OCI-LY1 (cell line): ENCODE results near the gene GGPS1.

Source experiments
- EZH2 ChIP-seq: fragments of 200-600 bp; sonication (generic), shearing (Covaris generic); IDR thresholded peaks from 2 replicates; pipeline ENCODE4 v1.8.0; 2017; ENCODE audit warnings: borderline replicate concordance, mixed run types, mild to moderate bottlenecking, antibody characterized with exemption, low read length, moderate library complexity, mixed read lengths
- TF ChIP-seq, protein P1 (sequence below): fragments of 200-600 bp; sonication (generic), shearing (Covaris generic); IDR thresholded peaks from 2 replicates; pipeline ENCODE4 v1.5.1; 2017; ENCODE audit warnings: mild to moderate bottlenecking, antibody characterized with exemption, low read length, moderate library complexity, mixed read lengths

DNA sequence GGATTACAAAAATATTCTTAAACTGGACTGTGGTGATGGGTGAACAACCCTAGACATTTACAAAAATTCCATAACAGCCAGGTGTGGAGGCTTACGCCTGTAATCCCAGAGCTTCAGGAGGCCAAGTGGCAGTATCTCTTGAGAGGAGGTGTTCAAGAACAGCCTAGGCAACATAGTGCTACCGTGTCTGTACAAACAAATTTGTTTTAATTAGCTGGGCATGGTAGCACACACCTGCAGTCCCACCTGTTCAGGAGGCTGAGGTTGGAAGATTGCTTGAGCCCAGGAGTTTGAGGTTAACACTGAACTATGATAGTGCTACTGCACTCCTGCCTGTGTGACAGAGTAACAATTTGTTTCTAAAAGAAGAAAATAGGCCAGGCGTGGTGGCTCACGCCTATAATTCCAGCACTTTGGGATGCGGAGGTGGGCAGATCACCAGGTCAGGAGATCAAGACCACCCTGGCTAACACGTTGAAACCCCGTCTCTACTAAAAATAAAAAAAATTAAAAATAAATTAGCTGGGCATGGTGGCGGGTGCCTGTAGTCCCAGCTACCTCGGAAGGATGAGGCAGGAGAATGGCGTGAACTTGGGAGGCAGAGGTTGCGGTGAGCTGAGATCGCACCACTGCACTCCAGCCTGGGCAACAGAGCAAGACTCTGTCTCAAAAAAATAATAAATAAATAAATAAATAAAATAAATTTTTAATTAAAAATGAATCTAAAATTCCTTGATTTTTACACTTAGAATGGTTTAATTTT, 37.4 kb upstream of the GGPS1 start:
- TF ChIP-seq, protein P1, sequence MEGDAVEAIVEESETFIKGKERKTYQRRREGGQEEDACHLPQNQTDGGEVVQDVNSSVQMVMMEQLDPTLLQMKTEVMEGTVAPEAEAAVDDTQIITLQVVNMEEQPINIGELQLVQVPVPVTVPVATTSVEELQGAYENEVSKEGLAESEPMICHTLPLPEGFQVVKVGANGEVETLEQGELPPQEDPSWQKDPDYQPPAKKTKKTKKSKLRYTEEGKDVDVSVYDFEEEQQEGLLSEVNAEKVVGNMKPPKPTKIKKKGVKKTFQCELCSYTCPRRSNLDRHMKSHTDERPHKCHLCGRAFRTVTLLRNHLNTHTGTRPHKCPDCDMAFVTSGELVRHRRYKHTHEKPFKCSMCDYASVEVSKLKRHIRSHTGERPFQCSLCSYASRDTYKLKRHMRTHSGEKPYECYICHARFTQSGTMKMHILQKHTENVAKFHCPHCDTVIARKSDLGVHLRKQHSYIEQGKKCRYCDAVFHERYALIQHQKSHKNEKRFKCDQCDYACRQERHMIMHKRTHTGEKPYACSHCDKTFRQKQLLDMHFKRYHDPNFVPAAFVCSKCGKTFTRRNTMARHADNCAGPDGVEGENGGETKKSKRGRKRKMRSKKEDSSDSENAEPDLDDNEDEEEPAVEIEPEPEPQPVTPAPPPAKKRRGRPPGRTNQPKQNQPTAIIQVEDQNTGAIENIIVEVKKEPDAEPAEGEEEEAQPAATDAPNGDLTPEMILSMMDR, result no peak
- TF ChIP-seq EZH2, result no peak
